GM21717 (cell line): ENCODE data around the gene SRGAP2B.
A peak's percentile ranks its signal among the peaks of the same experiment; 100 is the strongest.
"Not testable (repeated sequence)": the region's sequence is repeated elsewhere in the genome, so short reads cannot be mapped to it uniquely, and the experiment has no call there.

Source experiments
- ATAC-seq: cut with Tn5 transposase; IDR thresholded peaks from one replicate; pipeline ENCODE4 v1.9.1; 2021; ENCODE audit warnings: mild to moderate bottlenecking, moderate library complexity; ENCODE audit not compliant: unreplicated experiment

The SRGAP2B gene

DNA sequence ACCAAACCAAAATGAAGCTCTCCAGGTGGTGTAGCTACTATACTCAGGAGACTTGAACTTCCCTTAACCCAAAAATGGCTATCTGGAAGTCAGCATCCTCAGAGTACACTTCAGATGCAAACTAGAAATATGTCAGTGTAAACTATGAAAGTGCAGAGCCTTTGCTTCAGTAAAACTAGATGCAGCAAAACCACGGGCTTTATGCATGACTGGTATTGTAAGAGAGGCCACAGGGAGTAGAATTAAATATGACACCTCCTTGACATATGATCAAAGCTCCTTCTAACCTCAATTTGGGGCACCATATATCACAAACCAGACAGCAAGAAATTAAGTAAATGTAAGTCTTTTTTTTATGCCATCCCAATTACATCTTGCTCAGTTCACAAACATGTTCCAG lies 47.6 kb downstream of the SRGAP2B start:
- ATAC-seq = not testable (repeated sequence)

GRCh38 chr1:145045571-145046273 lies 49.4 kb downstream of the SRGAP2B start:
- not testable (repeated sequence) for ATAC-seq

DNA sequence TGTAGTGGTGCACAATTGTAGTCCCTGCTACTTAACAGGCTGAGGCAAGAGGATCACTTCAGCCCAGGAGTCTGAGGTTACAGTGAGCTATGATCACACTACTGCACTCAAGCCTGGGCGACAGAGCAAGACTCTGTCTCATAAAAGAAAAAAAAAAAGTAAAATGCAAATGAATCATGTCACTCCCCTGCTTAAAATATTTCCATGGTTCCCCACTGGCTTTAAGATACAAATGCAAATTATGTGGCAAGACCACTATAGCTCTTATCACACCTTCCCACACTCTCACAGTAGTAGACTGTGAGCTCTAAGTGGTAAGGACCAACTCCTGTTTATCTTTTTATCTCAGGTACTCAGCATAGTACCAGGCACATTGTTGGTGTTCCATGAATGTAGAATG lies 53.6 kb downstream of the SRGAP2B start:
- peak; percentile 82 for ATAC-seq

- not testable (repeated sequence) for ATAC-seq
Observed at GRCh38 chr1:145036019-145036418, 59.1 kb downstream of the SRGAP2B start.

GRCh38 chr1:145033523-145033922 lies 61.6 kb downstream of the SRGAP2B start:
- not testable (repeated sequence) for ATAC-seq

DNA sequence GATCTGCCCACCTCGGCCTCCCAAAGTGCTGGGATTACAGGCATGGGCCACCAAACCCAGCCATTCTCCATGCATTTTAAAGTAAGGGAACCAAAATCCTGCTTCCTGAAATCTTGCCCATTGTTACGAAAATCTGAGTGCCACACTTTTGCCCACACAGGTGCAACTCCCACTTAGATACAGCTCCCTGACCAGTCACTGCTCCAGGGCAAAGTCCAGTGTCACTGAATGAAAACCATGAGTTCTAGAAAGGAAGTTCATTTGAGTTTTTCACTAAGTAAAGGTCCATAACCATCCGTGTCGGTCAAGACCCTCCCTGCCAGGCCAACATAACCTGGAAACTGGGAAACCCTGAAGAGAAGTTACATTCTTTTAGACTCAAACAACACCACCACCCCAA lies 67.9 kb downstream of the SRGAP2B start:
- not testable (repeated sequence) for ATAC-seq

DNA sequence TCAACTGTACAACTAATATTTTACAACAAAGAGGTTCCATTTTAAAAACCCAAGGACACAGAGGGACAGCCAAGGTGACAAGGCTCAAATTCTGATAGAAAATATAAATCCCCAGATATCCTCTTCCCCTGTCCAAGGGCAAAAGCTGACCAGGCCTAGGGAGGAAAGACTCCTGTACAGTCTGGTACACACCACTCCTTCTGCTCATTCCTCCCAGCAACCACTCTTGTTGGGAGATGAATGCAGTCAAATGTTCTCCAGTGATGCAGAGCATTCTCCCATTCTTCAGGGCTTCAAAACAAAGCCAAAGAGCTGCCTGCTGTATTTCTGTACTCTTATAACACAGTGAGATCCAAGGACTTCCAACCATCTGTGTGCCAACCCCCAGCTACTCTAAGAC lies 69.8 kb downstream of the SRGAP2B start:
- ATAC-seq = not testable (repeated sequence)

DNA sequence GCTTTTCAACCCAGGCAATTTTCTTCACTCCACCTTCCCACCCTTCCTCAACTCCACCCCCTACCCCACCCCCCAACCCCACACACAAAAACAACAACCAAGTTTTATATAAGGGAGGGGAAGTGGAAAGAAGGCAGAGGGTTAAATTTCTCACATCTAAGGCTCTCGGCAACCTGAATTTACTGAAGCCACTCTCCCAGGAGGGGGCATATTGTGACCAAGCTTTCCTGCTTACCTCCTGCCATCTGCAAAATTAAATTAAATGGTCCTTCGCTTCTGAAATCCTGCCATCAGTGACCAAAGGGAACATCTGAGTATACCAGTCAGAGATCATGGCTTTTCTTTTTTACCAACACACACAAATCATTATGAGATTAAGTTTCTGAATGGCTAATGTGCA lies 72.9 kb downstream of the SRGAP2B start:
- ATAC-seq = not testable (repeated sequence)

- ATAC-seq = not testable (repeated sequence)
Observed at GRCh38 chr1:145021749-145022148, 73.4 kb downstream of the SRGAP2B start.

DNA sequence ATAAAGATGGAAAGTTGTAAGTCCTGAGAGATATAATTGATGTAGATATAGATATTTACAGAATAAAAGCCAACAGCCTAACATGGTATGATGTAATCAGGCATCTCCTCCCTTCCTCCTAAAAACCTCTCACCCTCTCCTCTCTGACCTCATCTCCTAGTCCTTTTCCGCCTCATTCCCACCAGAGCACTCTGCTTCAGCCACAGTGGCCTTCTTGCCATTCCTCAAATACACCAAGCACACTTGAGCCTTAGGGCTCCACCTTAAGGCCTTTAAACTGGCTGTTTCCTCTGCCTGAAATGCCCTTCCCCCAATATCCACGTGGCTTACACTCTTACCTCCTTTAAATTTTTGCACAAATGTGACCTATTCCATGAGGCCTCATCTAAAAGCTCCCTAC lies 75.4 kb downstream of the SRGAP2B start:
- ATAC-seq = not testable (repeated sequence)

DNA sequence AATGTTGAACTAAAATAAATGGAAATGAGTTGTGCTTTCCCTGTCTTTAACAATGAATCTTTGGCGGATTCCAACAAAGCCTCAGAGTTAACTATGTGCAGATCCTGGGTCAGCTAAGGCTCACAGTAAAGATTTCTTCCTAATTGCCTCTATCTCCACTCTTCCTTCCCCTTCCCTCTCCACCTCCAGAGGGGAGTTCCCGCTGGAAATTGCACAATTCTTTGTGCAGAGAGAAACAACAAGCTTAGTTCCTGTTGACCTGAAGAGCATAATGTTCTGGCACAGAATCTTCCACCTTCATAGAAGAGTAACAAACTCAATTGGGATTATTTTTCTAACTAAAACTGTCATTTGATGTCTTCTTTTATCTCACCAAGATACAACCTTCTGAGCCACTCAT lies 77.4 kb downstream of the SRGAP2B start:
- not testable (repeated sequence) for ATAC-seq

DNA sequence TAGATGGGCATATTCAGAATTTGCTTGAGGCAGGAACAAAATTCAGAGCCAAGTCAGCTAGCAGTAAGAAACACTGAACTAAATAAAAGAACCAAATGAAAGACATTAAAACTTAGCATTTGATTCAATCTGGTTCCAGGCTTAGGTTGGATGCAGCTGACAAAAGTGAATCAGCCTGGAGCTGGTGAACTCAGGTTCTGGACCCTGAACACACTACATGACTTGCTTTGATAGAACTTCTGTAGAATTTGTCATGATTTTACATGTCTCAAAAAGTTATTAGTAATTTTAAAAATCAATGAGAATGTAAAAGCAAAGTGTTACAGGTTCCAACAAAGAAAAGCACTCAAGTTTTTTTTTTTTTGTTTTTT lies 78.7 kb downstream of the SRGAP2B start:
- ATAC-seq = not testable (repeated sequence)

DNA sequence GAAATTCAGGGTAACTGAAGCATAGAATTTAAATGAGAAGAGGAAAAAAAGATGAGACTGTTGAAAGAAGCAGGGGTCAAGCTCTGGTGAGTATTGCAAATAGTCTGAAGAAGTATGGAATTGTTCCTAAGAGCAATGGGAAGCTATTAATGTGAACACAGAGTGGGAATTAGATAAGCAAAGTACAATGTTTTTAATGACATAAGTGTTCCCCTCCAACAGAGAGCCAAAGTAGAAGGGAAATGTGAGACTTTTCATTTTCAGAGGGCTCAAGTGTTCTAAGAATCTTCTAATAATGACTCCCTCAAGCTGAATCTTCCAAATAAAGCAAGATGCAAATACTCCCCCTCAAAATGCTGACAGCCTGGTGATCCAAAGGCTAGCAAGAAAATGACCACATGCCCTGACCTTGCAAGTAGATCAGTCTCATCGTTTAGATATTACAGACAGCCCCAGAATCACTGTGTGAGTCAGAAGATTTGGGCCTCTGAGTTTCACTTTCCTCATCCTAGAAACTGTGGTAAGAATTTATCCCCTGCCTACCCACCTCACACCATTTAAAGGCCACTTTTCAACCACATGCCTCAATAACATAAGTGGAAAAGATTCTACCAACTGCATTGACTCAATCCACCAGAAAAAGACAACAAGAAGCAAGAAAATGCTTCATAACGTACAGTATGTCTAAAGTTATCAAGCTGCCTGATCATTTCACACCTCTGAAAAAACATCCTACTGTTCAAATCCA lies 79.2 kb downstream of the SRGAP2B start:
- ATAC-seq = peak; percentile 69

DNA sequence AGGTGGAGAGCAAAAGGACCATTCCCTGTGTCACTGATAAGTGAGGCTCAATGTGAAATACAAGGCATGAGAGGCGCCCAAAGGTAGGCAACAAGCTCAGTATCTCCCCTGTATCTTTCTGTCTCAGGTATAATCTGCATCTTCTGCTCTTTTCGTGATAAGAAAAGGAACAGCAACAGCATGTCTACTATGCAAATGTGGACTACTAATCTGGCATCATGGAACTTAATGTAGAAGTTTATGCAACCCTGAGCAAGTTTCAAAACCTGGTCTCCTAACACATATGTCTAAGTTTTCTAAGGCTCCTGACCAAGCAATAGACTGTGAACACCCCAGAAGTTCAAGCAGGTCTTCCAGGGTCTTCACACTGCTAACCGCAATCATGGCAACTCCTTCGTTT lies 81.8 kb downstream of the SRGAP2B start:
- not testable (repeated sequence) for ATAC-seq

DNA sequence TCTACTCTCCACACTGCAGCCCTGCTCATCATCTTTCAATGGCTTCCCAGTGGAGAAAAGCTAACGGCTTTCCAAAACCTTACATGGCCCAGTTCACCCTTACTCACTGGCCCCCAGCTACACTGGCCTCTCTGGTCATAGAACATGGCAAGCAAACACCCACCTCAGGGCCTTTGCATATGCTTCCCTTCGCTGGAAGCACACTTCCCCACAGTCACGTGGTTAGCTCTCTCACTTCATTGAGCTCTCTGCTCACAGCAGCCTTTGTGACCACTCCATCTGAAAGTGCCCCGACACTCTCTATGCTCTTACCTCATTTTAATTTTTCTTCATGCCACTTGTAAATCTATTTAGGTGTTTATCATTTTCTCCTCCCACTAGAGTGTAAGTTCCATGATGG lies 83.3 kb downstream of the SRGAP2B start:
- ATAC-seq = not testable (repeated sequence)

DNA sequence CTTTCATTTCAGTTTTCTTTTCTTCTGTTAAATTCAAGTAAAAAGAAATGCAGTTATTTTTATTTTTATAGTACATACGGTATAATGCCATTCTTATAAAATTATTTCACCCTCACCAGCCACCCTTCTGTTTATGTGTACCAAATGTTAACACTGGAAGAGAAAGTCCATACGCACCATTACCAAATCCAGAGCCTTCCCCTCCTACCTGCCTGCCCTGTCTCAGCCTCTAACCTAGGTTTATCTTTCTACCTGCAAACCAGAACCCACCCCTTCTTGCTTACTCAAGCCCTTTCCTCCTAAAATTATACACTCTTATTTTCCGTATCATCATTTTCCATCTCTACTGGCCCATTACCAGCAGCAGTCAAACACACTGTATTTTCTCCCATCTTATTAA lies 84.5 kb downstream of the SRGAP2B start:
- ATAC-seq = not testable (repeated sequence)

DNA sequence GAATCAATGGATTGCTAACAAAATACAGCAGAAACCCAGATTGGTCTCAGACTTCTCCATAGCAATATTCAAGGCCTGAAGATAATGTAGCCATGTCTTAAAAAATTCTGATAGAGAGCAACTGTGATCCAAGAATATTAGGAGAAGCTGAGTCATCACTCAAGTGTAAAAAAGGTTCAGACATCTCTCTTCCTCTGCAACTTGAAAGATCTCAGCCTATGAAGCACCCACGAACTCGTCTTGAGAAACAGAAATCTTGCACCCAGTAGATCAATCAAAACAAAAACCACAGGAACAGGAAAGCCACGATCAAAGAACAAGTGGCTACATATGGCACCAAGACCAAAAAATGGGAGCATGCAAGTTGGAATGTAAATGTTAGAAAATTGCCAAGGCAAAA lies 85.2 kb downstream of the SRGAP2B start:
- not testable (repeated sequence) for ATAC-seq

GRCh38 chr1:145008388-145008787 lies 86.7 kb downstream of the SRGAP2B start:
- not testable (repeated sequence) for ATAC-seq

DNA sequence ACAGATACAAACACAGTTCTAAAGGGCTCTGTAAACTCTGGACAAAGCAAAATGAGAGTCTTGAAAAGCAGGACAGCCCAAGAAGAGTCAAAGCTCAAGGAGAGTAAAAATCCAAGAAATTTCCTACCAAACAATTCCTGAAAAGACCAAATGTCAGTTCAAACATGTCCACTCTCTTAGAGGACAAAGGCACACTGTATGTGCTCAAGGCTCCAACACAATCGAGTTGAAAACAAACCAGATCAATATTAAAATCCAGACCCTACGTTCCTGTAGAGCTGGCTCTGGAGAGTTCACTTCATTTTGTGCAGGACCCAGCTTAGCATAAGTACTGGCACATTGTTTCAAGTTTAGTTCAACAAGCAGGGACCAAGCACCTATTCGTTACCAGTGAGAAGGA lies 90.0 kb downstream of the SRGAP2B start:
- ATAC-seq = not testable (repeated sequence)

- not testable (repeated sequence) for ATAC-seq
Observed at GRCh38 chr1:145001381-145001780, 93.7 kb downstream of the SRGAP2B start.

- not testable (repeated sequence) for ATAC-seq
Observed at GRCh38 chr1:145000743-145001326, 94.3 kb downstream of the SRGAP2B start.
